GM06990 (cell line): Measurements from ENCODE around the gene GAS7.

Experiments
- DNase-seq: peaks from one replicate; pipeline ENCODE4 v3.0.0-alpha.2; 2011; ENCODE audit not compliant: insufficient read length; ENCODE audit errors: extremely low read depth
- H3K27me3 ChIP-seq: replicated peaks from 2 replicates; pipeline ENCODE4 v1.6.0; 2011; ENCODE audit warnings: low read length; ENCODE audit not compliant: control insufficient read depth, insufficient read depth
- H3K36me3 ChIP-seq: 2 replicates; pipeline ENCODE4 v1.5.1; 2011; ENCODE audit warnings: low read length; ENCODE audit not compliant: control insufficient read depth, insufficient read depth
- H3K4me3 ChIP-seq: replicated peaks from 2 replicates; pipeline ENCODE4 v1.5.1; 2011; ENCODE audit warnings: low read depth, mild to moderate bottlenecking, control low read depth, low read length
- TF ChIP-seq, protein P1 (sequence below): IDR thresholded peaks from 2 replicates; pipeline ENCODE4 v1.5.1; 2011; ENCODE audit warnings: low read length, control low read depth, mild to moderate bottlenecking, inconsistent platforms; ENCODE audit not compliant: insufficient read depth, poor library complexity, severe bottlenecking

GAS7 gene

DNA sequence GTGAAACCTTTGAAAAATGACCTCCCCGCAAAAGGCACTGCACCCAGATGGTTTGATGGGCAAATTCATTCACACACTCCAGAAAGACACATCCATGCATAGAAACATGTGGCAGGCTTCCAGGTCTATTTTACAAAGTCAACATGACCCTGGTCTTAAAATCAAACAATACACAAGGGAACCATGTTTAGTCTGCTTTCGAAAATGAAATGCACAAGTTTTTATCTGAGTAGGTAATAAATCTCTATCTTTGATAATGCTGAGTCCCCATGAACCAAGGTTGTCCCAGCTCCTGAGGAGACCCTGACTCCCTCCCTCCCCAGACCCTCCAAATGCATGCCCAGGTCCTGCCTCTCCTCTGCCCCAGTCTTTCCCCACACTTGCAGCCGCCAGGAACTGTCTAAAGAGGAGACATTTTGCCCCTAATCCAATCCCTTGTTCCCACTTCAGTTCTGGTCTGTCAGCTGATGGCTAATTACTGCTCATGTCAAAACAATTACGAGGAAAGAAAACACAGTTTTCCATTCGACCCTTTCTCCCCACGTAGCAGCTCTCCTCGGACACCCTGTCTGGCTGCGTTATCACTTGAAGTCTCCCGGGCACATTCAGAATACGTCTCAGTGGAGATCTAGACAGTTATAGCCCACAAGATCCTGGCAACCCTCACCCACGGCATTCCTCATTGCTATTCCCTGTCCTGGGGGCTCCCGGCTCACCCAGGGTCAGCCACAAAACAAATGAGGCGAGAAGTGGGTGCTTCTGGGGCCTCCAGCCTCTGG, 224.5 kb downstream of the GAS7 start:
- no peak for DNase-seq
- TF ChIP-seq, protein P1, sequence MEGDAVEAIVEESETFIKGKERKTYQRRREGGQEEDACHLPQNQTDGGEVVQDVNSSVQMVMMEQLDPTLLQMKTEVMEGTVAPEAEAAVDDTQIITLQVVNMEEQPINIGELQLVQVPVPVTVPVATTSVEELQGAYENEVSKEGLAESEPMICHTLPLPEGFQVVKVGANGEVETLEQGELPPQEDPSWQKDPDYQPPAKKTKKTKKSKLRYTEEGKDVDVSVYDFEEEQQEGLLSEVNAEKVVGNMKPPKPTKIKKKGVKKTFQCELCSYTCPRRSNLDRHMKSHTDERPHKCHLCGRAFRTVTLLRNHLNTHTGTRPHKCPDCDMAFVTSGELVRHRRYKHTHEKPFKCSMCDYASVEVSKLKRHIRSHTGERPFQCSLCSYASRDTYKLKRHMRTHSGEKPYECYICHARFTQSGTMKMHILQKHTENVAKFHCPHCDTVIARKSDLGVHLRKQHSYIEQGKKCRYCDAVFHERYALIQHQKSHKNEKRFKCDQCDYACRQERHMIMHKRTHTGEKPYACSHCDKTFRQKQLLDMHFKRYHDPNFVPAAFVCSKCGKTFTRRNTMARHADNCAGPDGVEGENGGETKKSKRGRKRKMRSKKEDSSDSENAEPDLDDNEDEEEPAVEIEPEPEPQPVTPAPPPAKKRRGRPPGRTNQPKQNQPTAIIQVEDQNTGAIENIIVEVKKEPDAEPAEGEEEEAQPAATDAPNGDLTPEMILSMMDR, result no peak
- Histone ChIP-seq H3K4me3 (no peak overlapping the region), H3K27me3 (no peaks in the 10 kb centered on the region), H3K36me3 (peaks cover 1% of the 10 kb centered on the region; the same call in 1 of the 2 replicates)

DNA sequence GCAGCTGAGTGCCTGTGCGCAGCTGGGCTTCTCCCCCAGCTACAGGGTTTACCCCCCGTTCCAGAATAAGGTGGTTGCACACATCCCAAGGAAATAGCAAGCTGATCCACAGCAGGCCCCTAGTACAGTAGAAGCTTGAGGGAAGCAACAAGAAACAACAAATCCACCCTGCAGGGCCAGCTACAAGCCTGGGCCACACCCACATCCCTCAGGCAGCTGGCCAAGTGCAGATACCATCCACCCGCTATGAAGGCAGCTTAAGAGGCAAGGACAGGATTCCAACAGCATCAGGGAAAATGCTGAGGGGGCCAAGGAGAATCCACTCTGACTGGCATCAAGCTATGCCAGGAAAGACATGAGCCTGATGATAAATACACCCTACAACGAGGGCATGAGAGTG, 226.4 kb downstream of the GAS7 start:
- no peak for DNase-seq
- Histone ChIP-seq H3K36me3 (peaks cover 1% of the 10 kb centered on the region; the same call in 1 of the 2 replicates), H3K27me3 (no peaks in the 10 kb centered on the region), H3K4me3 (no peak overlapping the region)
- TF ChIP-seq, protein P1, result no peak

DNA sequence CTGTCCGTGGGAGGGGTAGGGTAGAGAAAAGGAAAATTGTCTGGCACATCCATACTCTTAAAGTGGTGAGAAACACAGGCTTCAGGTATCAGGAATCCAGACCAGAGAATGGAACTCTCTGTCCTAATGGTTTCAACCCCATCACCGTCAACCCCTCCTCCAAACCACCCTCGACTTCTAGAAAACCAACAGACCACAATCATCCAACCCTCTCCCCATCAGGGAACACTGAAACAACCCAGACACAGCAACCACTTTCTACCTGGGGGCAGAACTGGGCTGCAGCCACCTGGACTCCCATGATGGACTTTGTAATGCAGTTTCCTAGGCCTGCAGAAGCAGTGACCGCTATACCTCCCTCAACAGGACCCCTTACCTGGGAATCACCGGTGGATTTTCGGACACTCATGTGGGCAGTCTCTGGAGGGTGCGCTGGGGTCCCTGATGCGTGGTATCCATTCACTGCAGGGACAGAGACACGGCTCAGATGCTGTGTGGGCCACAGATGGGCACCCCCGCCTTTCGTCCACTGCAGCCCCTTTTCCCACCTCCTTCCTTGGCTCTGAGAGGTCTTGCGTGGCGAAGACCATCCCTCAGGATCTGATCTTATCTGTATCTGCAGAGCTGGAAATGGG, 229.0 kb downstream of the GAS7 start:
- TF ChIP-seq, protein P1, result no peak
- H3K4me3 ChIP-seq, result no peak overlapping the region
- H3K36me3 ChIP-seq, result peaks cover 1% of the 10 kb centered on the region; the same call in 1 of the 2 replicates
- DNase-seq, result no peak
- no peaks in the 10 kb centered on the region for H3K27me3 ChIP-seq

DNA sequence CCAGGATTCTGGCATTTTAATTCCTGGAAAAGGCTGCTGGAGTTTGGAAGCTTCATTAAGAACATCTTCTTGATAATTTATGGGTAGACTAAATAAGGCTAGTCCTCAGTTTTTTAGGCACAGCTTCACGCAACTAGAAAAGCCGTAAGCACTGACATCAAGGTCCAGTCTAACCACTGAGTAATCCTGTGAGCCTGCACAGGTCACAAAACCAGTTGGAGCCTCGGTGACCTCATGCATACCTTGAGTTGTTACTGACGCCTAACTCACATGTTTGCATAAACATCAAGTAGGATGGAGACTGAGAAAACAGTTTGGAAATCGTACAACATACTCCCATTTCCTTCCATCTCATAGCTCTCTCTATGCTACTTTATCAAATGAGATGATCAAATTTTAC, 229.5 kb downstream of the GAS7 start:
- TF ChIP-seq, protein P1, result no peak
- H3K27me3 ChIP-seq, result no peaks in the 10 kb centered on the region
- H3K36me3 ChIP-seq, result peaks cover 1% of the 10 kb centered on the region
- H3K4me3 ChIP-seq, result no peak overlapping the region
- no peak for DNase-seq

DNA sequence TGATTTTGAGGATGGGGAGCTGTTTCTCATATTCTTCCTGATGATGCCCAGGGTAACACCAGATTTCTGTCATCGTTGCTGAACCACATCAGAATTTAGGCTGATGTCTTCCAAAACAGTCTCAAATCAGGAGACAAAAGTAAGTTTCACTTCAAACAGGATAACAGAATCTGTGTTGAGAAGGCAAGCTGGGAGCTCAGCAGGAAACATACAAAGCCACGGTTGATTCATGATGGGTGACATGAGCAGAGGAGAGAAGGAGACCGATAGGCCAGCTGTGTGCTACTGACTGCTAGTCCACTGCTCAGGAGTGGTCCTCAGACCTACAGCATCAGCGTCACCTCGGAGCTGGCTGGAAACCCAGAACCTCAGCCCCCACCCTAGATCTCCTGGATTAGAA, 230.4 kb downstream of the GAS7 start:
- no peak for DNase-seq
- TF ChIP-seq, protein P1, result no peak
- Histone ChIP-seq H3K36me3 (peaks cover 1% of the 10 kb centered on the region), H3K27me3 (no peaks in the 10 kb centered on the region), H3K4me3 (no peak overlapping the region)
